GM19238 (cell line): ENCODE results near the gene ZNRD2.
A peak's percentile ranks its signal among the peaks of the same experiment; 100 is the strongest.

Experiments used
- DNase-seq: peaks from one replicate; pipeline ENCODE4 v3.0.0; 2011; ENCODE audit warnings: low spot score; ENCODE audit not compliant: insufficient read length

Gene ZNRD2

DNA sequence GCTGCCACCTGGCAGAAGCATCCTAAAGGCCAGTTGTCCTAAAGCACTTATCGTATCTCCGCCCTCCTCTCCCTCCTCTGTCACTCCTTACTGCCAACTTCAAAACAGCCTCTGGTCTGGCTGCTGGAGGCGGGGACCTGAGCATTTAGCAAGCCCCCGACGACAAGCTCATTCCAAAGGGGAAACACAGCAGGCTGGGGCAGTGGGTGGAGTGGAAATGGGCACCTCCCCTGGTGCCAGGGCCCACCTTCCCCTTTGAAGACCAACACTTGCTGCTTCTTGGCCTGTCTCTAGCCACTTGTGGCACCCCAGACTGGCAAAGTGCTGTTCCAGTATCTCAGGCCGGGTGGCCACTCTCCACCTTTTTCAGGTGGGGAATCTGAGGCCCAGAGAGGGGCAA lies 40.1 kb downstream of the ZNRD2 start:
- DNase-seq = no peak

GRCh38 chr11:65611028-65611757 lies 40.9 kb downstream of the ZNRD2 start:
- DNase-seq = no peak

DNA sequence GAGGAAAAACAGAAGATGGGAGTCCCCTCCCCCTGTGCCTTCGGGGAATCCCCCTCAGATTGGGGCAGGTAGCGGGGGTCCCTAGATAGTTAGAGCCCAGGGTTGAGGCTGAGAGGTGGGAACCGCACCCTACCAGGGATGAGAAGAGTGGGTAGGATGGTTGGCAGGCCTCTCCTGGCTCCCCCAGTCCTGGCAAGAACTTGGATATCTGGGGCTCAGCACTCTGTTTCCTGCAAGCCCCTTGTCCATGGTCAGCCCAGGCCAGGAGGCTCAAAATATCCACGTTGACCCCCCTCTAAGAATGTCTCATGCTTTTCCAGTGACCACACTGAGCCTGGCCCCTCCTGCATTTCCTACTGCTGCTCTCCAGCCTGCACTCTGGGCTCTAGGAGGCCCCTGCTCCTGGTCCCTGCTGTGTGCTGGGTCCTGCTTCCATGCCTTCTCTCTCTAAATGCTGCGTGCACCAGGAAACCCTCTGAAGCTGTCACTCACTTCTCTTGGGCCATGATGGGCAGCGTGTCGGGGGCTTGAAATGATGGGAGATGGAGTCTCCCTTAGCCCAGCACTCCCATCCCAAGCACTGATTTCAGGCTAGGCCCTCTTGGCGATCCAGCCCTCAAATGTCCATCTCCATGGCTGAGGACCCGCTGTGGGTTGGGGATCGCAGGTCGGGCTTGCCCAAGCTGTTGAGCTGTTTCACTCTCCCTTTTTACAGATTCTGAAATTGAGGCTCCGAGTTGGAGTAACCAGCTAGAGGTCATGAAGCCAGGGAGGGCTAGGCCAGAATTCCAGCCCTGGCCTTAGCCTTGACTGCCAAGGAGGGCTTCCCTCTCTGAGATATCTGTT lies 41.7 kb downstream of the ZNRD2 start:
- DNase-seq = no peak

DNA sequence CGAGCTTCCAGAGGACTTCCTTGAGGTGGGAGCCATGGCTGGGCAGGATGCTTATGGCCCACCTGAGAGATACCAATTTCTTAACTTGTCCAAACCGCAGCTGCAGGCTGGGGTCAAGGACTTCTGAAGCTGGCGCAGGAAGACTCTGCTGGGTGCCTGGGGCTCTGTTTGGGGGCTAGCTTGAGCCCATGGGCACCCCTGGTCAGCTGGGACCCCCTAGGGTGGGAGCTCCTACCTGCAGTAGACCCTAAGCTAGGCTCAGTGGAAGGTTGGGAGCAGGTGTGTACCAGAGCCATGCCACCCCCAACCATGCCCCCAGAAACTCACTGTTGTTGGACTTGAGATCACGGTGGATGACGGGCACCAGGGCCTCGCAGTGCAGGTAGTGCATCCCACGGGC lies 42.4 kb downstream of the ZNRD2 start:
- no peak for DNase-seq

GRCh38 chr11:65613091-65613928 lies 43.0 kb downstream of the ZNRD2 start:
- DNase-seq = peak; percentile 53

- DNase-seq = peak; percentile 100
Observed at GRCh38 chr11:65615229-65615949, 45.1 kb downstream of the ZNRD2 start, which contains the start of gene PCNX3. Gene PCNX3, plus strand, starts transcription at chr11:65615776. Its CDS starts 536 bp downstream, at chr11:65616312.

GRCh38 chr11:65615950-65616574 lies 45.8 kb downstream of the ZNRD2 start:
- peak; percentile 70 for DNase-seq

DNA sequence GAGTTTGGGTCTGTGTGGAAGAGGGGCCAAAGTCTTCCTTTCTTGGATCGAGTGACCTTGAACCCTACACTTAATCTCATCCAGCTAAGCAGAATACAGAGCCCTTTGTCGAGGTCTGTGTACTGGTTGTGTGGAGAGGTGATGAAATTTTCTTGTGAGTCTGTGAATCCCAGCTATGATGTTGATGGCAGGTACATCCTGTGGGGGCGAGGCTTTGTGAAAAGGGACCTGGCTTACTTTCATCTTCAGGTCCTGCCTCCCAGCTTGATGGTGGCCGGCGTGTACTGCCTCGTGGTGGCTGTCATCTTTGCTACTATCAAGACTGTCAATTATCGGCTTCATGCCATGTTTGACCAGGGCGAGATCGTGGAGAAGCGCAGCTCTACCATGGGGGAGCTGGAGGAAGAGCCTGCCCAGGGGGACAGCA lies 46.3 kb downstream of the ZNRD2 start:
- no peak for DNase-seq

DNA sequence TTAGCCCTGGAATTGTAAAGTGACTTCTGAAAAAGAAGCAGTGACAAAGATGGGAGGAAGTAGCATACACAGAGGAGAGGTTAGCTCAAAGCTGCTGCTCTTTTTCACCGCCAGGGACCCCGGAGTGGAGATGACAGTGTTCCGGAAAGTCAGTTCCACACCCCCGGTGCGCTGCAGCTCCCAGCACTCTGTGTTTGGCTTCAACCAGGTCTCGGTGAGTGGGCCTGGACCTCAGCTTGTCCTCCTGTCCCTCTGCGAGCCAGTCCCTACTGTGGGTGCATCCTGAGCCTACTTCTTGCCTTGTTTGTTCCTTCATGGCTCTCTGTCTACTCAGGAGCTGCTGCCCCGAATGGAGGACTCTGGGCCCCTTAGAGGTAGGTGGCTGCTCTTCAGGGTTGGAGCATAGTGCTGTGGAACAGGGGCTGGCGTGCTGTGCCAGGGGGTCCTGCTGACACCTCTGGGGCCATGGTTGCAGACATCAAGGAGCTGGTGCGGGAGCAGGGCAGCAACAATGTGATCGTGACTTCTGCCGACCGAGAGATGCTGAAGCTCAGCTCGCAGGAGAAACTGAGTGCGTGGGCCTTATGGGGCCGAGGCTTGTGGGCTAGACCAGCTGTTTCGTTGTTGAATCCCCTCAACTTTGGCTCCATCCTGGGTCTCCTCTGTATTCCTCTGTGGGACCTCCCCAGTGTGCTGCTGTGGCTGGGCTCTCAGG lies 47.0 kb downstream of the ZNRD2 start:
- no peak for DNase-seq

- no peak for DNase-seq
Observed at GRCh38 chr11:65617990-65618751, 47.9 kb downstream of the ZNRD2 start.

- no peak for DNase-seq
Observed at GRCh38 chr11:65618763-65619162, 48.5 kb downstream of the ZNRD2 start.

DNA sequence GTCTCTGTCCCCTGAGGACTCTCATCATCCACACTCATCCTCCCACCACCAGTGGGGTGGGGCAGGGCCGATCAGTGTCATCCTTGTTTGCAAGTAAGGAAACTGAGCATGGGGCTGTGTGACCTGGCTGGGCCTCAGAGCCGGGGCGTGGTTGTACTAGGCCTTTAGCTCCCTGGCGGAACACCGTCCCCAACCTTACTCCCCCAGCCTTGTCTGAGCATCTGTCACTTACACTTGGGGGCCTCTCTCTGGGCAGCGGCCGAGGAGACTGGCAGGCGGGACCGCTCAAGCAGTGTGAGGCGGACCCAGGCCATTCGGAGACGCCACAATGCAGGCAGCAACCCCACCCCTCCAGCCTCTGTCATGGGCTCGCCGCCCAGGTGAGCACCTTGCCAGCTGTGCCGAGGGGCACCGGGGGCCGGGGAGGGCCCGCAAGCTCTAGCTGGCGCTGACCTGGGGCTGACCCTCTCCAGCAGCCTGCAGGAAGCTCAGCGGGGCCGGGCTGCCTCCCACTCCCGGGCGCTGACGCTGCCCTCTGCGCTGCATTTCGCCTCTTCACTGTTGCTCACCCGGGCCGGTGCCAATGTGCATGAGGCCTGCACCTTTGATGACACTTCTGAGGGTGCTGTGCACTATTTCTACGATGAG lies 49.1 kb downstream of the ZNRD2 start:
- no peak for DNase-seq

DNA sequence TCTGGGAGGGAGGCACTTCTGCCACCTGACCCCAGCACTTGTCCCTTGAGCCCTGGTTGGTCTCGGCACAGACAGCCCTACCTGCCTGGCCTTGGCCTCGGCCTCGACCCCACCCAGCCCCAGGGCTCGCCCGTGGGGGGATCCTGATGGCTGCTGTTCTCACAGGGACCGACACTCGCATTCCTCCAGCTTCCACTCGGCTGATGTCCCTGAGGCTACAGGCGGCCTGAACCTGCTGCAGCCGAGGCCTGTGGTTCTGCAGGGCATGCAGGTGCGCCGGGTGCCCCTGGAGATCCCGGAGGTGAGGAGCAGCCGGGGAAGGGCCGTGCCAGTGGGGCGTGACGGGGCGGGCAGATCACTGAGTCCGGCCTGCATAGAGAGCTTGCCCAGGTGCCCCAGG lies 50.4 kb downstream of the ZNRD2 start:
- DNase-seq = no peak

- DNase-seq = no peak
Observed at GRCh38 chr11:65621460-65621859, 51.2 kb downstream of the ZNRD2 start.
